A673 (cell line): ENCODE data around the gene MYRIP.

Source experiments
- CTCF ChIP-seq: fragments of 300-800, 200-600 bp; sonication (generic); conservative IDR thresholded peaks from 2 replicates; pipeline ENCODE4 v1.5.1; 2017; ENCODE audit warnings: low read depth, mild to moderate bottlenecking, antibody characterized with exemption, low read length, moderate library complexity, mixed read lengths
- EZH2 ChIP-seq: fragments of 200-600 bp; sonication (generic); IDR thresholded peaks from 2 replicates; pipeline ENCODE4 v1.6.1; 2017; ENCODE audit warnings: borderline replicate concordance, low read depth, mild to moderate bottlenecking, mixed read lengths, antibody characterized with exemption, low read length; ENCODE audit not compliant: poor library complexity, severe bottlenecking

GRCh38 chr3:39905788-39906187 lies 96.4 kb downstream of the MYRIP start:
- TF ChIP-seq CTCF = no peak
- TF ChIP-seq EZH2 = no peak
